KBM-7 (cell line): ENCODE measurements around the gene JMJD7.

Experiments
- DNase-seq: peaks from one replicate; pipeline ENCODE4 v3.0.0-alpha.2; 2015
- in situ Hi-C: fragments of 300-500 bp; cut with MboI; formaldehyde crosslinking; loops from 2 replicates; pipeline ENCODE4 v1.14.3; 2020; ENCODE audit warnings: low sequenced_read_pairs, low pct_unique_long_range_greater_than_20kb, mixed read lengths

JMJD7 gene

GRCh38 chr15:41836713-41837454 lies 9.0 kb downstream of the JMJD7 start:
- in situ Hi-C loops: no loop called here
- DNase-seq: no peak

GRCh38 chr15:41838400-41838897 lies 10.6 kb downstream of the JMJD7 start, which contains the start of gene PLA2G4B:
Gene PLA2G4B (plus strand): TSS chr15:41838847. CDS start chr15:41838914, 67 bp downstream.
- no peak for DNase-seq
- in situ Hi-C loops: no loop called here

GRCh38 chr15:41839781-41840491 lies 12.0 kb downstream of the JMJD7 start:
- DNase-seq: no peak
- in situ Hi-C loops: no loop called here

- in situ Hi-C loops: no loop called here
- DNase-seq: no peak
Observed at GRCh38 chr15:41840673-41841072, 12.8 kb downstream of the JMJD7 start.

- in situ Hi-C loops: no loop called here
- no peak for DNase-seq
Observed at GRCh38 chr15:41841131-41841530, 13.2 kb downstream of the JMJD7 start.

- in situ Hi-C loops: no loop called here
- no peak for DNase-seq
Observed at GRCh38 chr15:41842229-41842628, 14.3 kb downstream of the JMJD7 start.

GRCh38 chr15:41843571-41843970 lies 15.7 kb downstream of the JMJD7 start:
- in situ Hi-C loops: no loop called here
- no peak for DNase-seq

- in situ Hi-C loops: no loop called here
- DNase-seq: no peak
Observed at GRCh38 chr15:41844814-41845213, 16.9 kb downstream of the JMJD7 start.

- DNase-seq: no peak
- in situ Hi-C loops: no loop called here
Observed at GRCh38 chr15:41847206-41847605, 19.3 kb downstream of the JMJD7 start.

GRCh38 chr15:41847981-41848380 lies 20.1 kb downstream of the JMJD7 start:
- in situ Hi-C loops: no loop called here
- DNase-seq: no peak

GRCh38 chr15:41848631-41849030 lies 20.7 kb downstream of the JMJD7 start:
- no peak for DNase-seq
- in situ Hi-C loops: no loop called here

- no peak for DNase-seq
- in situ Hi-C loops: no loop called here
Observed at GRCh38 chr15:41849204-41849603, 21.3 kb downstream of the JMJD7 start.

GRCh38 chr15:41849861-41850260 lies 22.0 kb downstream of the JMJD7 start:
- no peak for DNase-seq
- in situ Hi-C loops: no loop called here

- in situ Hi-C loops: no loop called here
Observed at GRCh38 chr15:41850482-41851166, 22.7 kb downstream of the JMJD7 start.

GRCh38 chr15:41851167-41851523 lies 23.3 kb downstream of the JMJD7 start:
- in situ Hi-C loops: no loop called here
- DNase-seq: no peak

More at GRCh38 chr15:41850482-41851166, 22.7 kb downstream of the JMJD7 start:
- DNase-seq: no peak

GRCh38 chr15:41851755-41852370 lies 24.0 kb downstream of the JMJD7 start:
- in situ Hi-C loops: no loop called here
- no peak for DNase-seq

- no peak for DNase-seq
- in situ Hi-C loops: no loop called here
Observed at GRCh38 chr15:41852736-41853590, 25.1 kb downstream of the JMJD7 start.

- in situ Hi-C loops: no loop called here
- no peak for DNase-seq
Observed at GRCh38 chr15:41853831-41854230, 25.9 kb downstream of the JMJD7 start.

GRCh38 chr15:41854443-41854842 lies 26.6 kb downstream of the JMJD7 start:
- in situ Hi-C loops: no loop called here
- DNase-seq: no peak
